ENCODE data around the gene VAV2. TPM values are rescaled to one million over a fixed set of nuclear protein-coding genes. Genes with fewer than 3 reads are reported as not detected.

Gene VAV2
- total RNA-seq, 2 experiments from 2014 or later, result 5.1 to 5.5 TPM

- Mint-ChIP-seq H3K27me3 (no peaks in the 10 kb centered on the region), H3K4me3 (no peak overlapping the region), H3K4me1 (no peaks in the 10 kb centered on the region), H3K9me3 (ENCODE audit: low read depth) (peaks cover under 1% of the 10 kb centered on the region), H3K27ac (no peak overlapping the region), H3K36me3 (no peaks in the 10 kb centered on the region)
- ATAC-seq (no peak), DNase-seq (no peak)
- CTCF ChIA-PET, result no interaction called here
These were observed 22.2 kb downstream of the VAV2 start for GRCh38 chr9:133969681-133970580.

GRCh38 chr9:133968966-133969617 is 23.0 kb downstream of the VAV2 start:
- Mint-ChIP-seq H3K27me3 (no peaks in the 10 kb centered on the region), H3K9me3 (ENCODE audit: low read depth) (peaks cover 7% of the 10 kb centered on the region), H3K4me1 (no peaks in the 10 kb centered on the region), H3K4me3 (no peak overlapping the region), H3K36me3 (no peaks in the 10 kb centered on the region), H3K27ac (no peak overlapping the region)
- DNase-seq (no peak), ATAC-seq (no peak)
- CTCF ChIA-PET, result no interaction called here

GRCh38 chr9:133968428-133968827 is 23.7 kb downstream of the VAV2 start:
- Mint-ChIP-seq H3K4me1 (no peaks in the 10 kb centered on the region), H3K9me3 (ENCODE audit: low read depth) (peaks cover 7% of the 10 kb centered on the region), H3K27me3 (no peaks in the 10 kb centered on the region), H3K4me3 (no peak overlapping the region), H3K27ac (no peak overlapping the region), H3K36me3 (no peaks in the 10 kb centered on the region)
- CTCF ChIA-PET, result no interaction called here
- DNase-seq (no peak), ATAC-seq (no peak)

GRCh38 chr9:133967024-133967741 is 24.9 kb downstream of the VAV2 start:
- ATAC-seq, result no peak
- DNase-seq, result no peak
- CTCF ChIA-PET, result no interaction called here
- H3K27ac Mint-ChIP-seq, result no peak overlapping the region
- H3K4me1 Mint-ChIP-seq, result no peaks in the 10 kb centered on the region
- no peaks in the 10 kb centered on the region for H3K27me3 Mint-ChIP-seq
- no peak overlapping the region for H3K4me3 Mint-ChIP-seq
- peaks cover 7% of the 10 kb centered on the region for H3K9me3 Mint-ChIP-seq (ENCODE audit: low read depth)
- H3K36me3 Mint-ChIP-seq, result no peaks in the 10 kb centered on the region

- CTCF ChIA-PET, result no interaction called here
- DNase-seq, result no peak
- H3K4me3 Mint-ChIP-seq, result no peak overlapping the region
- H3K9me3 Mint-ChIP-seq (ENCODE audit: low read depth), result peaks cover 7% of the 10 kb centered on the region
- no peaks in the 10 kb centered on the region for H3K27me3 Mint-ChIP-seq
- no peaks in the 10 kb centered on the region for H3K36me3 Mint-ChIP-seq
- no peak overlapping the region for H3K27ac Mint-ChIP-seq
- no peaks in the 10 kb centered on the region for H3K4me1 Mint-ChIP-seq
- ATAC-seq, result no peak
These were observed 27.7 kb downstream of the VAV2 start for GRCh38 chr9:133964463-133964862.

GRCh38 chr9:133963166-133963565 is 29.0 kb downstream of the VAV2 start:
- Mint-ChIP-seq H3K4me3 (no peak overlapping the region), H3K27me3 (no peaks in the 10 kb centered on the region), H3K36me3 (no peaks in the 10 kb centered on the region), H3K4me1 (no peaks in the 10 kb centered on the region), H3K27ac (no peak overlapping the region), H3K9me3 (ENCODE audit: low read depth) (peaks cover 7% of the 10 kb centered on the region)
- DNase-seq (no peak), ATAC-seq (no peak)
- CTCF ChIA-PET, result no interaction called here

- no peaks in the 10 kb centered on the region for H3K4me1 Mint-ChIP-seq
- no peak overlapping the region for H3K4me3 Mint-ChIP-seq
- ATAC-seq, result no peak
- no peak overlapping the region for H3K27ac Mint-ChIP-seq
- H3K9me3 Mint-ChIP-seq (ENCODE audit: low read depth), result peaks cover 7% of the 10 kb centered on the region
- H3K36me3 Mint-ChIP-seq, result no peaks in the 10 kb centered on the region
- no peak for DNase-seq
- CTCF ChIA-PET, result interaction anchor here (1.1 kb wide), 1 partner anchor 17 kb away, joined by 3 read pairs; no protein-coding TSS in a partner anchor
- no peaks in the 10 kb centered on the region for H3K27me3 Mint-ChIP-seq
These were observed 29.8 kb downstream of the VAV2 start for GRCh38 chr9:133962341-133962740.

GRCh38 chr9:133961226-133962165 is 30.6 kb downstream of the VAV2 start:
- H3K4me1 Mint-ChIP-seq, result no peaks in the 10 kb centered on the region
- no peak overlapping the region for H3K27ac Mint-ChIP-seq
- no peaks in the 10 kb centered on the region for H3K36me3 Mint-ChIP-seq
- H3K4me3 Mint-ChIP-seq, result no peak overlapping the region
- ATAC-seq (no peak), DNase-seq (no peak)
- H3K9me3 Mint-ChIP-seq (ENCODE audit: low read depth), result peaks cover 7% of the 10 kb centered on the region
- no peaks in the 10 kb centered on the region for H3K27me3 Mint-ChIP-seq
- CTCF ChIA-PET, result interaction anchor here (1.1 kb wide), 1 partner anchor 17 kb away, joined by 3 read pairs; no protein-coding TSS in a partner anchor

GRCh38 chr9:133960568-133961129 is 31.5 kb downstream of the VAV2 start:
- Mint-ChIP-seq H3K9me3 (ENCODE audit: low read depth) (peaks cover 7% of the 10 kb centered on the region), H3K27ac (no peak overlapping the region), H3K4me3 (no peak overlapping the region), H3K27me3 (no peaks in the 10 kb centered on the region), H3K4me1 (peaks cover 2% of the 10 kb centered on the region), H3K36me3 (no peaks in the 10 kb centered on the region)
- CTCF ChIA-PET, result no interaction called here
- no peak for DNase-seq
- no peak for ATAC-seq

GRCh38 chr9:133959966-133960567 is 32.1 kb downstream of the VAV2 start:
- no peaks in the 10 kb centered on the region for H3K36me3 Mint-ChIP-seq
- no peak overlapping the region for H3K27ac Mint-ChIP-seq
- H3K9me3 Mint-ChIP-seq (ENCODE audit: low read depth), result peaks cover 7% of the 10 kb centered on the region
- DNase-seq, result no peak
- peaks cover 3% of the 10 kb centered on the region for H3K4me1 Mint-ChIP-seq
- no peak for ATAC-seq
- H3K27me3 Mint-ChIP-seq, result no peaks in the 10 kb centered on the region
- CTCF ChIA-PET, result no interaction called here
- H3K4me3 Mint-ChIP-seq, result no peak overlapping the region

- CTCF ChIA-PET, result no interaction called here
- DNase-seq (no peak), ATAC-seq (no peak)
- no peaks in the 10 kb centered on the region for H3K27me3 Mint-ChIP-seq
- no peaks in the 10 kb centered on the region for H3K9me3 Mint-ChIP-seq (ENCODE audit: low read depth)
- H3K4me1 Mint-ChIP-seq, result peaks cover 8% of the 10 kb centered on the region
- no peaks in the 10 kb centered on the region for H3K36me3 Mint-ChIP-seq
- no peak overlapping the region for H3K27ac Mint-ChIP-seq
- H3K4me3 Mint-ChIP-seq, result no peak overlapping the region
These were observed 33.0 kb downstream of the VAV2 start for GRCh38 chr9:133959171-133959570.

GRCh38 chr9:133958756-133959155 is 33.4 kb downstream of the VAV2 start:
- no peaks in the 10 kb centered on the region for H3K27me3 Mint-ChIP-seq
- no peak for DNase-seq
- no peaks in the 10 kb centered on the region for H3K36me3 Mint-ChIP-seq
- ATAC-seq, result no peak
- no peak overlapping the region for H3K4me3 Mint-ChIP-seq
- H3K27ac Mint-ChIP-seq, result no peak overlapping the region
- CTCF ChIA-PET, result no interaction called here
- H3K9me3 Mint-ChIP-seq (ENCODE audit: low read depth), result no peaks in the 10 kb centered on the region
- H3K4me1 Mint-ChIP-seq, result peaks cover 8% of the 10 kb centered on the region

Data from activated CD8-positive, alpha-beta memory T cell treated with anti-CD3 and anti-CD28 coated beads, Interleukin-2, amount 10 ng/mL, durations not matched to agents 7 days and 5 days (primary cell).